Muscle of back (tissue), 11 donors: Measurements from ENCODE around the gene SART3. TPM values are rescaled to one million over a fixed set of nuclear protein-coding genes. Genes with fewer than 3 reads are reported as not detected.
"Not testable (repeated sequence)": the region's sequence is repeated elsewhere in the genome, so short reads cannot be mapped to it uniquely, and the experiment has no call there.

Source experiments
- DNase-seq, 3 donors: peaks; one replicate each; pipeline versions ENCODE4 v3.0.0 to v3.0.0-alpha.2; 2013
- polyA plus RNA-seq, 10 donors: library from polyadenylated mRNA; unstranded; fragments of 120-200 nt; gene quantifications; one replicate each; pipeline ENCODE4 v1.2.1, GENCODE V29; 2013; ENCODE audit not compliant: insufficient read length in 10 of 10

The SART3 gene
- polyA plus RNA-seq, 10 donors = 28.6 to 41.0 (median 35.2) TPM

- DNase-seq = no peak
Observed at GRCh38 chr12:108582509-108582908, 21.5 kb upstream of the SART3 start.

- DNase-seq = no peak
Observed at GRCh38 chr12:108581311-108582227, 20.6 kb upstream of the SART3 start.

GRCh38 chr12:108580531-108580930, 19.6 kb upstream of the SART3 start:
- DNase-seq = no peak

GRCh38 chr12:108578813-108579212, 17.8 kb upstream of the SART3 start:
- no peak for DNase-seq

- DNase-seq = no peak
Observed at GRCh38 chr12:108578264-108578663, 17.3 kb upstream of the SART3 start.

- DNase-seq = no peak
Observed at GRCh38 chr12:108577458-108577857, 16.5 kb upstream of the SART3 start.

GRCh38 chr12:108576660-108577234, 15.8 kb upstream of the SART3 start:
- DNase-seq = peak in 1 of 3 donors; percentile 54

GRCh38 chr12:108575199-108575912, 14.4 kb upstream of the SART3 start:
- no peak for DNase-seq

- not testable (repeated sequence) for DNase-seq
Observed at GRCh38 chr12:108574276-108574675, 13.3 kb upstream of the SART3 start.

- no peak for DNase-seq
Observed at GRCh38 chr12:108573317-108573716, 12.3 kb upstream of the SART3 start.

GRCh38 chr12:108572166-108572790, 11.3 kb upstream of the SART3 start:
- DNase-seq = no peak

- DNase-seq = no peak
Observed at GRCh38 chr12:108571609-108572165, 10.7 kb upstream of the SART3 start.

GRCh38 chr12:108570743-108571608, 10.0 kb upstream of the SART3 start:
- DNase-seq = peak in 2 of 3 donors; percentile 43 to 61

- DNase-seq = no peak
Observed at GRCh38 chr12:108568338-108569154, 7.6 kb upstream of the SART3 start.

GRCh38 chr12:108567406-108568337, 6.7 kb upstream of the SART3 start:
- peak in 2 of 3 donors; percentile 37 to 52 for DNase-seq

GRCh38 chr12:108566452-108566851, 5.5 kb upstream of the SART3 start:
- DNase-seq = no peak

GRCh38 chr12:108565976-108566375, 5.0 kb upstream of the SART3 start:
- no peak for DNase-seq

- no peak for DNase-seq
Observed at GRCh38 chr12:108565146-108565545, 4.2 kb upstream of the SART3 start.

GRCh38 chr12:108564724-108565123, 3.8 kb upstream of the SART3 start:
- no peak for DNase-seq
